Natural killer cell (primary cell): ENCODE results near the gene SNCG. TPM values are rescaled to one million over a fixed set of nuclear protein-coding genes. Genes with fewer than 3 reads are reported as not detected.

Experiments used
- ATAC-seq, 3 donors: fragments of 150-1000 bp in 2 of 3; fragments of 200-7000 bp in 1 of 3; cut with Tn5 transposase; 1 replicate in 1 of 3; 2 replicates in 2 of 3; pipeline ENCODE4 v1.10.0; 2021; ENCODE audit warnings: mild to moderate bottlenecking in 2 of 3, moderate library complexity in 2 of 3
- DNase-seq, 2 donors: peaks; one replicate each; pipeline versions ENCODE4 v3.0.0 to v3.0.0-alpha.2; 2013 to 2021; ENCODE audit warnings: mixed read lengths in 1 of 2
- H3K27ac ChIP-seq: one replicate; pipeline ENCODE4 v1.5.1; 2013; ENCODE audit warnings: mild to moderate bottlenecking, low read length
- H3K27me3 ChIP-seq: one replicate; pipeline ENCODE4 v1.6.1; 2013; ENCODE audit warnings: low read length; ENCODE audit not compliant: control insufficient read depth, insufficient read depth
- H3K36me3 ChIP-seq: one replicate; pipeline ENCODE4 v1.6.1; 2013; ENCODE audit warnings: low read length; ENCODE audit not compliant: control insufficient read depth, insufficient read depth
- H3K4me1 ChIP-seq: one replicate; pipeline ENCODE4 v1.6.1; 2013; ENCODE audit warnings: low read length; ENCODE audit not compliant: control insufficient read depth, insufficient read depth
- H3K4me3 ChIP-seq: one replicate; pipeline ENCODE4 v1.5.1; 2013; ENCODE audit warnings: low read length
- H3K9me3 ChIP-seq: one replicate; pipeline ENCODE4 v1.6.1; 2013; ENCODE audit warnings: low read length; ENCODE audit not compliant: control insufficient read depth, insufficient read depth
- H3K27ac Mint-ChIP-seq, 2 donors: one replicate each; pipeline ENCODE4 v1.8.0; 2022; ENCODE audit warnings: mild to moderate bottlenecking in 2 of 2, mixed read lengths in 2 of 2, moderate library complexity in 1 of 2
- H3K27me3 Mint-ChIP-seq, 2 donors: one replicate each; pipeline ENCODE4 v1.8.0; 2022; ENCODE audit warnings: low read depth in 2 of 2, mixed read lengths in 2 of 2
- H3K36me3 Mint-ChIP-seq: one replicate; pipeline ENCODE4 v1.8.0; 2022; ENCODE audit warnings: mixed read lengths
- H3K4me1 Mint-ChIP-seq, 2 donors: one replicate each; pipeline ENCODE4 v1.8.0; 2022; ENCODE audit warnings: mixed read lengths in 2 of 2
- H3K4me3 Mint-ChIP-seq: one replicate; pipeline ENCODE4 v1.8.0; 2022; ENCODE audit warnings: mild to moderate bottlenecking, moderate library complexity, mixed read lengths
- H3K9me3 Mint-ChIP-seq, 2 donors: one replicate each; pipeline ENCODE4 v1.8.0; 2022; ENCODE audit warnings: mixed read lengths in 2 of 2
- CTCF ChIP-seq: fragments of 200-600 bp; IDR thresholded peaks from one replicate; pipeline ENCODE4 v1.8.0; 2022; ENCODE audit warnings: antibody characterized with exemption
- WGBS: methylation state at CpG from one replicate; pipeline ENCODE4 v1.1.7; 2013; ENCODE audit warnings: missing lambda C conversion rate; ENCODE audit not compliant: insufficient coverage; 5-methylcytosine and 5-hydroxymethylcytosine counted together
- intact Hi-C: fragments of 100-400 bp; cut with micrococcal nuclease; formaldehyde crosslinking; loops from one replicate; pipeline ENCODE4 v1.14.2; 2022
- total RNA-seq, 4 donors: library from RNA; stranded (reverse); fragments of 120-200 nt in 1 of 4; gene quantifications; one replicate each; pipeline versions ENCODE4 v1.2.3 to v1.2.4, GENCODE V29; 2013 to 2022

SNCG gene
- total RNA-seq, 3 donors from 2014 or later (not counting 1 experiment from before 2014, with no cell fraction given) = not detected

- Histone ChIP-seq H3K27ac (no peak overlapping the region), H3K27me3 (no peaks in the 10 kb centered on the region), H3K4me3 (no peak overlapping the region), H3K36me3 (no peaks in the 10 kb centered on the region), H3K9me3 (no peaks in the 10 kb centered on the region), H3K4me1 (peaks cover 34% of the 10 kb centered on the region)
- ATAC-seq (no peak), DNase-seq (no peak)
- WGBS = 90% methylated on average over 13 of the region's 13 CpGs
- intact Hi-C loops = no loop called here
- Mint-ChIP-seq H3K36me3 (no peaks in the 10 kb centered on the region), H3K4me3 (no peak overlapping the region), H3K27me3 (no peaks in the 10 kb centered on the region), H3K4me1 (peaks cover 10 to 22% of the 10 kb centered on the region in 2 donors), H3K9me3 (no peaks in the 10 kb centered on the region), H3K27ac (no peak overlapping the region)
- TF ChIP-seq CTCF = no peak
These were observed 5.9 kb downstream of the SNCG start for GRCh38 chr10:86964061-86964846.

DNA sequence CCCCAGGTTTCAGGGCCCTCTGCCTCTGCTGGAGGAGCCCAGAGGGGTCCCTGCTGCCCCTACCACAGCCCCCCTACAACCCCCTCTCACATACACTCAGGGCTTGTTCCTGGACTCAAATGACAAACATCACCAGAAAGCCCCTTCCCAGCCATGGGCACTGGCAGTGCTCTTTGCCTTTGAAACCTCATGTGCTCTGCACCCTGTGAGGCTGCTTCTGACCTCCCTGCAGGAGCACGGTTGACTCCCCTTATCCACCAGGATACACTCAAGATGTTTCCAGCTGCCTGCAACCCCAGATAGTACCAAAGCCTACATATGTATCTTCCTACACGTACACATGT, 6.4 kb downstream of the SNCG start:
- Mint-ChIP-seq H3K27me3 (no peaks in the 10 kb centered on the region), H3K36me3 (no peaks in the 10 kb centered on the region), H3K9me3 (no peaks in the 10 kb centered on the region), H3K27ac (no peak overlapping the region), H3K4me1 (peaks cover 10 to 22% of the 10 kb centered on the region in 2 donors), H3K4me3 (no peak overlapping the region)
- ATAC-seq (no peak), DNase-seq (no peak)
- Histone ChIP-seq H3K27me3 (no peaks in the 10 kb centered on the region), H3K4me1 (peaks cover 38% of the 10 kb centered on the region), H3K27ac (no peak overlapping the region), H3K4me3 (no peak overlapping the region), H3K9me3 (no peaks in the 10 kb centered on the region), H3K36me3 (no peaks in the 10 kb centered on the region)
- 92% methylated on average over 2 of the region's 2 CpGs for WGBS
- intact Hi-C loops = no loop called here
- no peak for TF ChIP-seq CTCF

GRCh38 chr10:86965986-86966654, 7.7 kb downstream of the SNCG start:
- intact Hi-C loops = loop anchor here (1.0 kb wide), 1 partner anchor 27 kb away; no protein-coding TSS in a partner anchor
- Histone ChIP-seq H3K36me3 (no peaks in the 10 kb centered on the region), H3K4me3 (no peak overlapping the region), H3K4me1 (peaks cover 50% of the 10 kb centered on the region), H3K27ac (no peak overlapping the region), H3K27me3 (no peaks in the 10 kb centered on the region), H3K9me3 (no peaks in the 10 kb centered on the region)
- Mint-ChIP-seq H3K9me3 (no peaks in the 10 kb centered on the region), H3K27me3 (no peaks in the 10 kb centered on the region), H3K4me3 (peak overlapping the region; percentile 49), H3K4me1 (peaks cover 10 to 29% of the 10 kb centered on the region in 2 donors), H3K27ac (peak overlapping the region in 1 of 2 donors; percentile 53), H3K36me3 (no peaks in the 10 kb centered on the region)
- WGBS = 42% methylated on average over 9 of the region's 11 CpGs
- ATAC-seq (no peak), DNase-seq (no peak)
- no peak for TF ChIP-seq CTCF
